ENCODE results near the gene NAGS.
A peak's percentile ranks its signal among the peaks of the same experiment; 100 is the strongest.
"Not testable (repeated sequence)": the region's sequence is repeated elsewhere in the genome, so short reads cannot be mapped to it uniquely, and the experiment has no call there.

NAGS gene

DNA sequence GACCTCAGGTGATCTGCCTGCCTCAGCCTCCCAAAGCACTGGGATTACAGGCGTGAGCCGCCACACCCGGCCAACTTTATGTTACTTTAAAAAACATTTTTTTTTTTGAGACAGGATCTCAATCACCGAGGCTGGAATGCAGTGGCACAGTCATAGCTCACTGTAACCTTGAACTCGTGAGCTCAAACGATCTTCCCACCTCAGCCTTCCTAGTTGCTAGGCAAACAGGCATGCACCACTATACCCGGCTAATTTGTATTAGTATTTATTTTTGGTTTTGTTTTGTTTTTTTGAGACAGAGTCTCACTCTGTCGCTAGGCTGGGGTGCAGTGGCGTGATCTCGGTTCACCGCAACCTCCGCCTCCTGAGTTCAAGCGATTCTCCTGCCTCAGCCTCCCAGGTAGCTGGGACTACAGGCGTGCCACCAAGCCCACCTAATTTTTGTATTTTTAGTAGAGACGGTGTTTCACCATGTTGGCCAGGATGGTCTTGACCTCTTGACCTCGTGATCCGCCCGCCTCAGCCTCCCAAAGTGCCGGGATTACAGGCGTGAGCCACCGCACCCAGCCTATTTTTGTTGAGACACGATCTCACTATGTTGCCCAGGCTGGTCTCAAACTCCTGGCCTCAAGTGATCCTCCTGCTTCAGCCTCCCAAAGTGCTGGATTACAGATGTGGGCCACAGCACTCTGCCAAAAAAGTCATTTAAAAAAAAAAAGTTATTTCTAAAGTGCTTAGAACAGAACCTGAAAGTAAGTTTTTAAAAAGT lies 31.8 kb upstream of the NAGS start:
- H3K4me3 ChIP-seq (ENCODE audit: low read depth in 1 of 2, low read length in 2 of 2); H3K36me3 ChIP-seq (ENCODE audit: control insufficient read depth in 1 of 2, insufficient read depth in 2 of 2, low read length in 2 of 2); H3K9me3 ChIP-seq (ENCODE audit: control insufficient read depth in 1 of 2, low read length in 2 of 2); H3K4me1 ChIP-seq (ENCODE audit: control insufficient read depth in 1 of 2, insufficient read depth in 2 of 2, low read length in 2 of 2); H3K27ac ChIP-seq (ENCODE audit: low read depth, low read length); H3K9ac ChIP-seq (ENCODE audit: low read depth in 1 of 2, low read length in 2 of 2): not testable (repeated sequence)
- H3K27me3 ChIP-seq (ENCODE audit: control insufficient read depth in 1 of 2, insufficient read depth in 2 of 2, low read length in 2 of 2), result peaks cover 7 to 11% of the 10 kb centered on the region in 2 donors

DNA sequence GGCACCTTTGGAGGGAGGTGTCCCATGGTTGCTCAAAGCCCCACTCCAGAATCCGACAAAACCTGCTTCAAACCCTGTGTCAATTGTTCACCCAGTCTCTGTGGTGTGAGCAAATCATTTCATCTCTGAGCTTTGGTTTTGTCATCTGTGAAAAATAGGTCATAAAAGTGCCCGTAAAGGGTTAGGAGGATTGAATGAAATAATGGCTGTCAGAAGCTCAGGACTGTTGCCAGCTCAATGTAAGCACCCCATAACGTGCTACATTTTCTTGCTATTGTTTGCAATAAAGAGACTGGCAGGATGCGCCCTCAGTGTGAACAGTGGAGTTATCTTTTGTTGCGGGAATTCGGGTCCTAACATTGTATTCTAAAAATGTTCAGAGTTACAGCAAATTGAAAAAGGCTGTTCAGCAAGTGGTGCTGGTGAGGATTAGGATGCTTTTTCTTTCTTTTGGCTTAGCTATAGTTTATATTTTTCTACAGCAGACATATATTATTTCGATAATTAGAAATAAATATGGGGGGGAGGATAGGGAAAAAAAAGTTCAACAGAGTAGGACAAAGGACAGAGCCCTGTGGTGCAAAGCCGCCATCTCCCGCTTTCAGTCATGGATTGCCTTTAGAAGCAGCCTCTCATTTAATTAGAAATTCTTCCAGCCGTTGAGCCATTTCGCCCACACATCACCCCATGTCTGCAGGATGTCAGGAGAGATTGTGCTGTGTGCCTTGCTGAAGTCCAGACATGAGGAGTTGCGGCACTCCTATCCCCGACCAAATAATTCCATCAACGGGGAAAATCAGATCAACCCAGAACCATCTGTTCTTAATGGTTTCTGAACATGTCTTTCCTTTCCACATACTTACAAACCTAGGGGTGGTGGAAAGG lies 29.8 kb upstream of the NAGS start:
- Histone ChIP-seq H3K4me3 (ENCODE audit: low read depth in 1 of 2, low read length in 2 of 2) (no peak overlapping the region), H3K9me3 (ENCODE audit: control insufficient read depth in 1 of 2, low read length in 2 of 2) (no peaks in the 10 kb centered on the region), H3K27ac (ENCODE audit: low read depth, low read length) (no peak overlapping the region), H3K9ac (ENCODE audit: low read depth in 1 of 2, low read length in 2 of 2) (no peak overlapping the region), H3K36me3 (ENCODE audit: control insufficient read depth in 1 of 2, insufficient read depth in 2 of 2, low read length in 2 of 2) (no peaks in the 10 kb centered on the region), H3K27me3 (ENCODE audit: control insufficient read depth in 1 of 2, insufficient read depth in 2 of 2, low read length in 2 of 2) (peaks cover 11 to 14% of the 10 kb centered on the region in 2 donors), H3K4me1 (ENCODE audit: control insufficient read depth in 1 of 2, insufficient read depth in 2 of 2, low read length in 2 of 2) (no peaks in the 10 kb centered on the region)

DNA sequence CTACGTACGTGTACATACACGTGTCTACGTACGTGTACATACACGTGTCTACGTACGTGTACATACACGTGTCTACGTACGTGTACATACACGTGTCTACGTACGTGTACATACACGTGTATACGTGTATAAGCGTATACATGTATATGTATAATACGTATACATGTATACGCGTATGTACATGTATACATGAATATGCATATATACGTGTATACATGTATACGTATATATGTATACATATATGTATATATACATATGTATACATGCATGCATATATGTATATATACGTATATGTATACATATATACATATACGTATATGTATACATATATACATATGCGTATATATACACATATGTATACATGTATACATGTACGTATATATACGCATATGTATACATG lies 28.5 kb upstream of the NAGS start:
- no peak overlapping the region for H3K9ac ChIP-seq (ENCODE audit: low read depth in 1 of 2, low read length in 2 of 2)
- H3K36me3 ChIP-seq (ENCODE audit: control insufficient read depth in 1 of 2, insufficient read depth in 2 of 2, low read length in 2 of 2), result no peaks in the 10 kb centered on the region
- no peak overlapping the region for H3K4me3 ChIP-seq (ENCODE audit: low read depth in 1 of 2, low read length in 2 of 2)
- no peaks in the 10 kb centered on the region for H3K4me1 ChIP-seq (ENCODE audit: control insufficient read depth in 1 of 2, insufficient read depth in 2 of 2, low read length in 2 of 2)
- H3K27ac ChIP-seq (ENCODE audit: low read depth, low read length), result no peak overlapping the region
- H3K27me3 ChIP-seq (ENCODE audit: control insufficient read depth in 1 of 2, insufficient read depth in 2 of 2, low read length in 2 of 2), result peaks cover 11 to 14% of the 10 kb centered on the region in 2 donors
- H3K9me3 ChIP-seq (ENCODE audit: control insufficient read depth in 1 of 2, low read length in 2 of 2), result no peaks in the 10 kb centered on the region

DNA sequence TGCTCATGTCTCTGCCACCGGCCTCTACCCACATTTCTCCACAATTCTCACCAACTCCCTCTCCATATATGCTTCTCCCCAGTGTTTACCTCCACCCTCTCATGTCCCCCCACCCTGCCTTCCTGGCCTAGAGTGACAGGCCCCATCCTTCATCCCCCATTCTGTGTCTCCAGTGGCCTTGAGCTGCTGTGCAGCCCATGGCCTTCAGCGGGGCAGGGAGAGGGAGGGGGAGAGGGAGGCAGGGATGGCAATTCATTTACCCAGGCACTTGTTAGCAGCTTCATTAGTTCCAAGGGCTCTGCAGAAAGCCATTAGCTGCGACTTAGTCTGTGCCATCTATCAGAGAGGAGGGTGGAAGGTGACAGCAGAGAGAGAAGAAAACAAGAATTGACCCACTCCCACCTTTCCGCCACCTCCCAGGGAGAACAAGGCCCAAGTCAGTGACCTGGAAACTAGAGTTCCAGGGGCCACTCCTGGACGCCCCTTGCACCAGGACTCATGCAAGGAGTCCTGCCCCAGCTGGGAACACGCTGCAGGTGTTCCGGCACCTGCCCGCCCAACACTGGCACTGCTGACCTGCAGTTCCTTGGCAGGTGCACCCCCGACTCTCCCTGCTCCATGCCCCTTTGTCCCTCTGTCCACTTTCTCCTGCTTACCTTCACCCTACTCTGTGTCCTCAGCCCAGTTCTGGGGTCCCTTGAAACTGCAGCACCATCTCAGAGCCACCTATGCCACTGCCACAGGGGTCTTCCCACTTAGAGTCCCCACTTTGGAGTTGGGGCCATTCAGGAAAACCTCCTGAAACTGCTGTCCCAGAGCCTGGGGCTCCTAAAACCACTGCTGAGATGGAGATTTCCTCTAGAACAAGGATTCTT lies 27.2 kb upstream of the NAGS start:
- no peaks in the 10 kb centered on the region for H3K4me1 ChIP-seq (ENCODE audit: control insufficient read depth in 1 of 2, insufficient read depth in 2 of 2, low read length in 2 of 2)
- H3K4me3 ChIP-seq (ENCODE audit: low read depth in 1 of 2, low read length in 2 of 2), result no peak overlapping the region
- H3K27ac ChIP-seq (ENCODE audit: low read depth, low read length), result no peak overlapping the region
- H3K9ac ChIP-seq (ENCODE audit: low read depth in 1 of 2, low read length in 2 of 2), result no peak overlapping the region
- no peaks in the 10 kb centered on the region for H3K9me3 ChIP-seq (ENCODE audit: control insufficient read depth in 1 of 2, low read length in 2 of 2)
- H3K27me3 ChIP-seq (ENCODE audit: control insufficient read depth in 1 of 2, insufficient read depth in 2 of 2, low read length in 2 of 2), result peaks cover 21 to 22% of the 10 kb centered on the region in 2 donors
- H3K36me3 ChIP-seq (ENCODE audit: control insufficient read depth in 1 of 2, insufficient read depth in 2 of 2, low read length in 2 of 2), result no peaks in the 10 kb centered on the region

DNA sequence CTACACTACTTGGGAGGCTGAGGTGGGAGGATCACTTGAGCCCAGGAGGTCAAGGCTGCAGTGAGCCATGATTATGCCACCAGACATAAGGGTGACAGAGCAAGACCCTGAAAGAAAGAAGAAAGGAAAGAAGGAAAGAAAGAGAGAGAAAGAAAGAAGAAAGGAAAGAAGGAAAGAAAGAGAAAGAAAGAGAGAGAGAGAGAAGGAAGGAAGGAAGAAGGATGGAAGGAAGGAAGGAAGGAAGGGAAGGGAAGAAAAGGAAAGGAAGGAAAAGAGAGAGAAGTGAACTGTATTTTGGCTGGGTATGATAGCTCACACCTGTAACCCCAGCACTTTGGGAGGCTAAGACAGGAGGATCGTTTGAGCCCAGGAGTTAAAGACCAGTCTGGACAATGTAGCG lies 26.3 kb upstream of the NAGS start:
- no peaks in the 10 kb centered on the region for H3K36me3 ChIP-seq (ENCODE audit: control insufficient read depth in 1 of 2, insufficient read depth in 2 of 2, low read length in 2 of 2)
- H3K9me3 ChIP-seq (ENCODE audit: control insufficient read depth in 1 of 2, low read length in 2 of 2), result no peaks in the 10 kb centered on the region
- H3K9ac ChIP-seq (ENCODE audit: low read depth in 1 of 2, low read length in 2 of 2), result no peak overlapping the region
- no peak overlapping the region for H3K27ac ChIP-seq (ENCODE audit: low read depth, low read length)
- H3K4me3 ChIP-seq (ENCODE audit: low read depth in 1 of 2, low read length in 2 of 2), result no peak overlapping the region
- no peaks in the 10 kb centered on the region for H3K4me1 ChIP-seq (ENCODE audit: control insufficient read depth in 1 of 2, insufficient read depth in 2 of 2, low read length in 2 of 2)
- H3K27me3 ChIP-seq (ENCODE audit: control insufficient read depth in 1 of 2, insufficient read depth in 2 of 2, low read length in 2 of 2), result peaks cover 26 to 30% of the 10 kb centered on the region in 2 donors

DNA sequence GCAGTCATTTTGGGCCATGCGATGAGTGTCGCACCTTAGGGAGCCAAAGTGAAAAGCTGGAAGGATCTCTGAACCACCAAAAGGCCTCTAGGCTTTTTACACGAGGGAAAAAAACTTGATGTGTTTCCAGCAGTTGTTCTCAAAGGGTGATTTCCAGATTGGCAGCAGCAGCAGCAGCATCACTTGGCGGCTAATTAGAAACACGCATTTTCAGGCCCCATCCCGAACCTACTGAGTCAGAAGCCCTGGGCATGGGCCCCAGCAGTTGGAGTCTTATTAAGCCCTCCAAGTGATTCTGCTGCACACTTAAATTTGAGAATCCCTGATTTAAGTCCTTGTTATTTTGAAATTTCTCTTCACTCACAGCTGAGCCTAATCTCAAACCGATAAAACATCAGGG lies 25.4 kb upstream of the NAGS start:
- Histone ChIP-seq H3K27me3 (ENCODE audit: control insufficient read depth in 1 of 2, insufficient read depth in 2 of 2, low read length in 2 of 2) (peaks cover 31 to 36% of the 10 kb centered on the region in 2 donors), H3K9ac (ENCODE audit: low read depth in 1 of 2, low read length in 2 of 2) (no peak overlapping the region), H3K4me3 (ENCODE audit: low read depth in 1 of 2, low read length in 2 of 2) (no peak overlapping the region), H3K4me1 (ENCODE audit: control insufficient read depth in 1 of 2, insufficient read depth in 2 of 2, low read length in 2 of 2) (peaks cover 6% of the 10 kb centered on the region in 2 donors), H3K36me3 (ENCODE audit: control insufficient read depth in 1 of 2, insufficient read depth in 2 of 2, low read length in 2 of 2) (no peaks in the 10 kb centered on the region), H3K27ac (ENCODE audit: low read depth, low read length) (no peak overlapping the region), H3K9me3 (ENCODE audit: control insufficient read depth in 1 of 2, low read length in 2 of 2) (no peaks in the 10 kb centered on the region)

DNA sequence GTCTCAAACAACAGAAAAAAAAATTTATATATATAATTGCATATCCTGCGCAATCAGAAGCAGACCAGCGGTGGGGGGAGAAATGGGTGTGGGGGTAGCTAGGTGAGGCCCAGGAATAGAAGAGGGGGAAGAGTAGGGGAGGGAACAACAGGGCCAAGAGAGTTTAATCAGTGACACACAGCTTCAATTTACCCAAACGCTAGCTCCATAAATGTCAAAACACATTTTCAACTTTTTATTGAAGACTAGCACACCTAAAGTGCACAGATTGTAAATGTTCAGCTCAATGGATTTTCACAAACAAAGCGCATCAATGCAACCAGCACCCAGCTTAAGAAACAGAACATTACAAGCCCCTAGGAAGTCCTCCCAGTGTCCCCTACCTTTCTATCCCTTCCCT lies 24.8 kb upstream of the NAGS start:
- no peak overlapping the region for H3K4me3 ChIP-seq (ENCODE audit: low read depth in 1 of 2, low read length in 2 of 2)

DNA sequence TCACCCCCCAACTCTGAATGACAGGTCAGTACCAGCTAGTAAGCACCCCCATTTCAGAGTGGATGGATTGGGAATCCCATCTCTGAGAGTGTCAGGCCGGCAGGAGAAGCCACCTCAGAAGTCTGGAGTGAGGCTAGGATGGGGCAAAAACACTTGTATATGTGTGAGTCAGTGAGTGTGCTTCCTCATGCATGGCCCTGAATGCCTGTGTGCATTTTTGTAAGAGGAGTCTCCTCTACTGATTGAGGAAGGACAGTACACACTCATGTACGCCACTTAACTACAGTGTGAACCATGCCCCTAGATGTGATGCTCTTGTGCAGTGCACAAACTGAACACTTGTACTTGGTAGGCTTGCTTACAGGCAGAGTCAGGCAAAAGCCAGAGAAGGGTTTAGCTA lies 22.3 kb upstream of the NAGS start:
- Histone ChIP-seq H3K27ac (ENCODE audit: low read depth, low read length) (no peak overlapping the region), H3K27me3 (ENCODE audit: control insufficient read depth in 1 of 2, insufficient read depth in 2 of 2, low read length in 2 of 2) (peaks cover 24 to 40% of the 10 kb centered on the region in 2 donors), H3K36me3 (ENCODE audit: control insufficient read depth in 1 of 2, insufficient read depth in 2 of 2, low read length in 2 of 2) (no peaks in the 10 kb centered on the region)

More for the DNA sequence above, 24.8 kb upstream of the NAGS start:
- H3K27ac ChIP-seq (ENCODE audit: low read depth, low read length), result no peak overlapping the region
- H3K4me1 ChIP-seq (ENCODE audit: control insufficient read depth in 1 of 2, insufficient read depth in 2 of 2, low read length in 2 of 2), result peaks cover 6 to 12% of the 10 kb centered on the region in 2 donors
- H3K36me3 ChIP-seq (ENCODE audit: control insufficient read depth in 1 of 2, insufficient read depth in 2 of 2, low read length in 2 of 2), result no peaks in the 10 kb centered on the region
- H3K9ac ChIP-seq (ENCODE audit: low read depth in 1 of 2, low read length in 2 of 2), result no peak overlapping the region
- no peaks in the 10 kb centered on the region for H3K9me3 ChIP-seq (ENCODE audit: control insufficient read depth in 1 of 2, low read length in 2 of 2)
- peaks cover 27 to 40% of the 10 kb centered on the region in 2 donors for H3K27me3 ChIP-seq (ENCODE audit: control insufficient read depth in 1 of 2, insufficient read depth in 2 of 2, low read length in 2 of 2)

DNA sequence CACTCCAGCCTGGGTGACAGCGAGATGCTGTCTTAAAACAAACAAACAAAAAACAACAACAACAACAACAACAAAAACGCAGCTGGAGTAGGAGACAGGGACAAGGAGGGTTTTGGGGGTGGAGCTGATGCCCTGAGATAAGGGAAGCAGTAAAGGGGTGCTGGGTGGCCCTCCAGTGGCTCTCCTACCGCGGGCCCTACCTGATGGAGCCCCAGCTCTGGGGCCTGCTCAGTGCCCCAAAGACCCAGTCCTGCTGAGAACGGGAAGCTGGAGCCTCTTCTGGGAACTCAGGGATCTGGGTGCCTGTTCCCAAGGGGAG lies 21.3 kb upstream of the NAGS start:
- Histone ChIP-seq H3K9ac (ENCODE audit: low read depth in 1 of 2, low read length in 2 of 2) (no peak overlapping the region), H3K4me1 (ENCODE audit: control insufficient read depth in 1 of 2, insufficient read depth in 2 of 2, low read length in 2 of 2) (peaks cover 6 to 12% of the 10 kb centered on the region in 2 donors), H3K27ac (ENCODE audit: low read depth, low read length) (no peak overlapping the region), H3K27me3 (ENCODE audit: control insufficient read depth in 1 of 2, insufficient read depth in 2 of 2, low read length in 2 of 2) (peaks cover 32 to 42% of the 10 kb centered on the region in 2 donors), H3K9me3 (ENCODE audit: control insufficient read depth in 1 of 2, low read length in 2 of 2) (no peaks in the 10 kb centered on the region), H3K4me3 (ENCODE audit: low read depth in 1 of 2, low read length in 2 of 2) (peak overlapping the region; percentile 47 to 49), H3K36me3 (ENCODE audit: control insufficient read depth in 1 of 2, insufficient read depth in 2 of 2, low read length in 2 of 2) (no peaks in the 10 kb centered on the region)

More for the DNA sequence above, 22.3 kb upstream of the NAGS start:
- Histone ChIP-seq H3K9ac (ENCODE audit: low read depth in 1 of 2, low read length in 2 of 2) (no peak overlapping the region), H3K4me1 (ENCODE audit: control insufficient read depth in 1 of 2, insufficient read depth in 2 of 2, low read length in 2 of 2) (peaks cover 6 to 12% of the 10 kb centered on the region in 2 donors), H3K4me3 (ENCODE audit: low read depth in 1 of 2, low read length in 2 of 2) (no peak overlapping the region), H3K9me3 (ENCODE audit: control insufficient read depth in 1 of 2, low read length in 2 of 2) (no peaks in the 10 kb centered on the region)

All from duodenal mucosa (tissue), 2 donors.